ENCODE results near the gene ZNF428. TPM values are rescaled to one million over a fixed set of nuclear protein-coding genes. Genes with fewer than 3 reads are reported as not detected.

The ZNF428 gene
- total RNA-seq, 4 donors from 2014 or later, result 3.0 to 17.1 (median 15.1) TPM

- no peaks in the 10 kb centered on the region for H3K9me3 ChIP-seq
- H3K4me1 ChIP-seq, result peaks cover 25 to 40% (median 31%) of the 10 kb centered on the region in 4 donors
- no peaks in the 10 kb centered on the region for H3K27me3 ChIP-seq
- in situ Hi-C loops (cut with MboI; ENCODE audit: low pct_ligation_motif_present in 1 of 4, low pct_unique_long_range_greater_than_20kb in 1 of 4, low sequenced_read_pairs in 3 of 4), result no loop called here
- WGBS, 2 donors (ENCODE audit: low coverage in 1 of 2), result 1% methylated on average over 18 of the region's 18 CpGs; no CpG with 5 or more reads in 1 of the 2 donors
- peak overlapping the region; percentile 86 to 98 (median 96) for H3K27ac ChIP-seq
- TF ChIP-seq EP300 (IDR thresholded peaks at IDR 0.05; ENCODE audit: low read depth), result no peak
- no peak for TF ChIP-seq POLR2AphosphoS5 (IDR thresholded peaks at IDR 0.05)
- no peak for TF ChIP-seq CTCF (IDR thresholded peaks at IDR 0.05)
- no peak for TF ChIP-seq POLR2A (IDR thresholded peaks at IDR 0.05)
- intact Hi-C loops (cut with DNase I; ENCODE audit: low total_unique reads), result loop anchor here (10.0 kb wide), 1 partner anchor 61 kb away; the partner anchor contains the start of gene ZNF575
- H3K36me3 ChIP-seq, result peaks cover 0 to 20% (median 9%) of the 10 kb centered on the region in 4 donors
- peak; percentile 28 for DNase-seq
- peak overlapping the region; percentile 44 to 88 (median 62) for H3K4me3 ChIP-seq
These were observed 23.8 kb downstream of the ZNF428 start for GRCh38 chr19:43595605-43595998.

GRCh38 chr19:43594710-43595604 is 24.5 kb downstream of the ZNF428 start:
- H3K9me3 ChIP-seq, result no peaks in the 10 kb centered on the region
- peak; percentile 57 to 86 (median 75) for TF ChIP-seq CTCF (IDR thresholded peaks at IDR 0.05)
- TF ChIP-seq POLR2AphosphoS5 (IDR thresholded peaks at IDR 0.05), result peak in 1 of 3 donors; percentile 7
- TF ChIP-seq EP300 (IDR thresholded peaks at IDR 0.05; ENCODE audit: low read depth), result no peak
- peak; percentile 26 for TF ChIP-seq POLR2A (IDR thresholded peaks at IDR 0.05)
- H3K27ac ChIP-seq, result peak overlapping the region; percentile 86 to 98 (median 96)
- H3K27me3 ChIP-seq, result no peaks in the 10 kb centered on the region
- 2% methylated on average over 43 of the region's 64 CpGs; no CpG with 5 or more reads in 1 of the 2 donors for WGBS, 2 donors (ENCODE audit: low coverage in 1 of 2)
- H3K36me3 ChIP-seq, result peaks cover 0 to 20% (median 9%) of the 10 kb centered on the region in 4 donors
- DNase-seq, result peak; percentile 62
- in situ Hi-C loops (cut with MboI; ENCODE audit: low pct_ligation_motif_present in 1 of 4, low pct_unique_long_range_greater_than_20kb in 1 of 4, low sequenced_read_pairs in 3 of 4) (no loop called here), intact Hi-C loops (cut with DNase I; ENCODE audit: low total_unique reads) (loop anchor here (10.0 kb wide), 1 partner anchor 60 kb away; the partner anchor contains the start of gene ZNF575)
- peak overlapping the region; percentile 44 to 88 (median 62) for H3K4me3 ChIP-seq
- H3K4me1 ChIP-seq, result peaks cover 25 to 40% (median 31%) of the 10 kb centered on the region in 4 donors

DNA sequence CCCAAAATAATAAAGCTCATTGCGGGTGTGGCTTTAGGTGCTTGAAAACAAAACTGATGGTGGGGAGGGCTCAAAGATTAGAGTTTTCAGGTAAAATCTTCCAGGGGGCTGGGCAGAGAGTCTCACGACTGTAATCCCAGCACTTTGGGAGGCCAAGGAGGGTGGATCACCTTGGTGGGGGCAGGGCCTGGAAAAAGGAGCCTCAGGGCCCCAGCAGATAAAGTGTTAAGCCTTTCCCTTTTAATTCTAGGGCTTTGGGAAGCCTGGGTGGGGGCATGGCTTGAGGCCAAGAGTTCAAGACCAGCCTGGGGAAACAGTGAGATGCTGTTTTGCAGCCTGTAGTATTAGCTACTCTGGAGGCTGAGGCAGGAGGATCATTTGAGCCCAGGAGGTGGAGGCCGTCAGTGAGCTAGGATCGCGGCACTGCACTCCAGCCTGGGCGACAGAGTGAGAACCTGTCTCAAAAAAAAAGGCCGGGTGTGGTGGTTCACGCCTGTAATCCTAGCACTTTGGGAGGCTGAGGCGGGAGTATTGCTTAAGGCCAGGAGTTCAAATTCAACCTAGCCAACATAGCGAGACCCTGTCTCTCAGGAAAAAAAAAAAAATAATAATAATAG is 25.2 kb downstream of the ZNF428 start:
- H3K27ac ChIP-seq, result peak overlapping the region; percentile 86 to 98 (median 96)
- no peaks in the 10 kb centered on the region for H3K9me3 ChIP-seq
- peaks cover 25 to 40% (median 31%) of the 10 kb centered on the region in 4 donors for H3K4me1 ChIP-seq
- peak overlapping the region in 3 of 4 donors; percentile 50 to 88 (median 75) for H3K4me3 ChIP-seq
- in situ Hi-C loops (cut with MboI; ENCODE audit: low pct_ligation_motif_present in 1 of 4, low pct_unique_long_range_greater_than_20kb in 1 of 4, low sequenced_read_pairs in 3 of 4), result no loop called here
- intact Hi-C loops (cut with DNase I; ENCODE audit: low total_unique reads), result loop anchor here (10.0 kb wide), 1 partner anchor 59 kb away; the partner anchor contains the start of gene ZNF575
- H3K27me3 ChIP-seq, result no peaks in the 10 kb centered on the region
- 88 to 89% methylated on average over 3 to 10 of the region's 10 CpGs for WGBS, 2 donors (ENCODE audit: low coverage in 1 of 2)
- H3K36me3 ChIP-seq, result peaks cover 0 to 17% (median 6%) of the 10 kb centered on the region in 4 donors
- DNase-seq, result no peak
- TF ChIP-seq CTCF (IDR thresholded peaks at IDR 0.05), result no peak
- no peak for TF ChIP-seq POLR2AphosphoS5 (IDR thresholded peaks at IDR 0.05)
- no peak for TF ChIP-seq POLR2A (IDR thresholded peaks at IDR 0.05)
- TF ChIP-seq EP300 (IDR thresholded peaks at IDR 0.05; ENCODE audit: low read depth), result no peak

All from transverse colon (tissue), 4 donors.